Right atrium auricular region (tissue), 2 donors: ENCODE measurements around the gene COPG2. TPM values are rescaled to one million over a fixed set of nuclear protein-coding genes. Genes with fewer than 3 reads are reported as not detected.

Experiments
- DNase-seq: peaks from one replicate; pipeline ENCODE4 v3.0.0-alpha.2; 2019; ENCODE audit warnings: low spot score
- H3K27ac ChIP-seq, 2 donors: fragments of 200-600 bp; sonication (generic); 1 replicate in 1 of 2; 2 replicates in 1 of 2; pipeline ENCODE4 v1.5.1; 2016 to 2019
- H3K27me3 ChIP-seq, 2 donors: fragments of 200-600 bp; sonication (generic); one replicate each; pipeline versions ENCODE4 v1.5.1 to v1.6.0; 2017 to 2019
- H3K36me3 ChIP-seq: fragments of 200-600 bp; sonication (generic); one replicate; pipeline ENCODE4 v1.5.1; 2016
- H3K4me1 ChIP-seq, 2 donors: fragments of 200-600 bp; sonication (generic); one replicate each; pipeline versions ENCODE4 v1.5.1 to v1.6.0; 2017 to 2019
- H3K4me3 ChIP-seq, 2 donors: fragments of 200-600 bp; sonication (generic); 1 replicate in 1 of 2; 2 replicates in 1 of 2; pipeline ENCODE4 v1.5.1; 2017 to 2019; ENCODE audit warnings: mild to moderate bottlenecking in 1 of 2, moderate library complexity in 1 of 2
- H3K9me3 ChIP-seq, 2 donors: fragments of 200-600 bp; sonication (generic); one replicate each; pipeline ENCODE4 v1.5.1; 2019
- CTCF ChIP-seq, 2 donors: fragments of 200-600 bp; sonication (generic); IDR thresholded peaks; one replicate each; pipeline ENCODE4 v1.5.1; 2019; ENCODE audit warnings: antibody characterized with exemption in 2 of 2
- total RNA-seq, 2 donors: library from RNA; depleted of rRNA; stranded (reverse); fragments of >200 nt; gene quantifications; one replicate each; pipeline ENCODE4 v1.1.0, GENCODE V29; 2016

The COPG2 gene
- total RNA-seq, 2 donors from 2014 or later = 13.1 to 19.3 TPM

- Histone ChIP-seq H3K9me3 (peaks cover 0 to under 1% of the 10 kb centered on the region in 2 donors), H3K27me3 (peaks cover 0 to 4% of the 10 kb centered on the region in 2 donors), H3K27ac (no peak overlapping the region), H3K36me3 (no peaks in the 10 kb centered on the region), H3K4me1 (peaks cover 0 to 9% of the 10 kb centered on the region in 2 donors), H3K4me3 (no peak overlapping the region)
- no peak for TF ChIP-seq CTCF (IDR thresholded peaks at IDR 0.05)
- no peak for DNase-seq
Observed at GRCh38 chr7:130483031-130483430, 185.5 kb downstream of the COPG2 start.

- H3K4me1 ChIP-seq = peaks cover 0 to 9% of the 10 kb centered on the region in 2 donors
- no peak overlapping the region for H3K27ac ChIP-seq
- H3K36me3 ChIP-seq = no peaks in the 10 kb centered on the region
- DNase-seq = no peak
- H3K27me3 ChIP-seq = peaks cover 0 to 4% of the 10 kb centered on the region in 2 donors
- no peak for TF ChIP-seq CTCF (IDR thresholded peaks at IDR 0.05)
- no peak overlapping the region for H3K4me3 ChIP-seq
- H3K9me3 ChIP-seq = peaks cover 0 to 9% of the 10 kb centered on the region in 2 donors
Observed at GRCh38 chr7:130481898-130482297, 186.7 kb downstream of the COPG2 start.

- Histone ChIP-seq H3K27ac (no peak overlapping the region), H3K4me3 (no peak overlapping the region), H3K27me3 (no peaks in the 10 kb centered on the region), H3K9me3 (peaks cover 0 to 9% of the 10 kb centered on the region in 2 donors), H3K36me3 (no peaks in the 10 kb centered on the region), H3K4me1 (no peaks in the 10 kb centered on the region)
- DNase-seq = no peak
- no peak for TF ChIP-seq CTCF (IDR thresholded peaks at IDR 0.05)
Observed at GRCh38 chr7:130479716-130480400, 188.7 kb downstream of the COPG2 start.

GRCh38 chr7:130478991-130479390 is 189.6 kb downstream of the COPG2 start:
- H3K27me3 ChIP-seq = no peaks in the 10 kb centered on the region
- H3K4me1 ChIP-seq = no peaks in the 10 kb centered on the region
- no peaks in the 10 kb centered on the region for H3K36me3 ChIP-seq
- no peak overlapping the region for H3K27ac ChIP-seq
- DNase-seq = no peak
- H3K4me3 ChIP-seq = no peak overlapping the region
- TF ChIP-seq CTCF (IDR thresholded peaks at IDR 0.05) = no peak
- peaks cover 0 to 9% of the 10 kb centered on the region in 2 donors for H3K9me3 ChIP-seq

- no peak for TF ChIP-seq CTCF (IDR thresholded peaks at IDR 0.05)
- DNase-seq = no peak
- Histone ChIP-seq H3K36me3 (no peaks in the 10 kb centered on the region), H3K9me3 (peaks cover 0 to 9% of the 10 kb centered on the region in 2 donors), H3K4me3 (no peak overlapping the region), H3K27ac (no peak overlapping the region), H3K27me3 (no peaks in the 10 kb centered on the region), H3K4me1 (no peaks in the 10 kb centered on the region)
Observed at GRCh38 chr7:130476297-130477150, 192.0 kb downstream of the COPG2 start.
